D721Med (cell line): Measurements from ENCODE around the gene FBXO17.

ENCODE experiments used
- DNase-seq: peaks from one replicate; pipeline ENCODE4 v3.0.0; 2011; ENCODE audit warnings: low spot score; ENCODE audit not compliant: insufficient read length
- FAIRE-seq: peaks from 2 replicates; lab custom pipeline; 2011; peaks lifted over from hg19 to GRCh38; lab: Jason Lieb, UNC
- TF ChIP-seq, protein P1 (sequence below): IDR thresholded peaks from 2 replicates; pipeline ENCODE4 v1.5.1; 2012; ENCODE audit warnings: mild to moderate bottlenecking, control low read depth; ENCODE audit not compliant: insufficient read depth; ENCODE audit errors: missing control alignments

FBXO17 gene

GRCh38 chr19:38894968-38895367 lies 80.6 kb downstream of the FBXO17 start:
- DNase-seq (no peak), FAIRE-seq (no peak)
- TF ChIP-seq, protein P1, sequence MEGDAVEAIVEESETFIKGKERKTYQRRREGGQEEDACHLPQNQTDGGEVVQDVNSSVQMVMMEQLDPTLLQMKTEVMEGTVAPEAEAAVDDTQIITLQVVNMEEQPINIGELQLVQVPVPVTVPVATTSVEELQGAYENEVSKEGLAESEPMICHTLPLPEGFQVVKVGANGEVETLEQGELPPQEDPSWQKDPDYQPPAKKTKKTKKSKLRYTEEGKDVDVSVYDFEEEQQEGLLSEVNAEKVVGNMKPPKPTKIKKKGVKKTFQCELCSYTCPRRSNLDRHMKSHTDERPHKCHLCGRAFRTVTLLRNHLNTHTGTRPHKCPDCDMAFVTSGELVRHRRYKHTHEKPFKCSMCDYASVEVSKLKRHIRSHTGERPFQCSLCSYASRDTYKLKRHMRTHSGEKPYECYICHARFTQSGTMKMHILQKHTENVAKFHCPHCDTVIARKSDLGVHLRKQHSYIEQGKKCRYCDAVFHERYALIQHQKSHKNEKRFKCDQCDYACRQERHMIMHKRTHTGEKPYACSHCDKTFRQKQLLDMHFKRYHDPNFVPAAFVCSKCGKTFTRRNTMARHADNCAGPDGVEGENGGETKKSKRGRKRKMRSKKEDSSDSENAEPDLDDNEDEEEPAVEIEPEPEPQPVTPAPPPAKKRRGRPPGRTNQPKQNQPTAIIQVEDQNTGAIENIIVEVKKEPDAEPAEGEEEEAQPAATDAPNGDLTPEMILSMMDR: no peak

DNA sequence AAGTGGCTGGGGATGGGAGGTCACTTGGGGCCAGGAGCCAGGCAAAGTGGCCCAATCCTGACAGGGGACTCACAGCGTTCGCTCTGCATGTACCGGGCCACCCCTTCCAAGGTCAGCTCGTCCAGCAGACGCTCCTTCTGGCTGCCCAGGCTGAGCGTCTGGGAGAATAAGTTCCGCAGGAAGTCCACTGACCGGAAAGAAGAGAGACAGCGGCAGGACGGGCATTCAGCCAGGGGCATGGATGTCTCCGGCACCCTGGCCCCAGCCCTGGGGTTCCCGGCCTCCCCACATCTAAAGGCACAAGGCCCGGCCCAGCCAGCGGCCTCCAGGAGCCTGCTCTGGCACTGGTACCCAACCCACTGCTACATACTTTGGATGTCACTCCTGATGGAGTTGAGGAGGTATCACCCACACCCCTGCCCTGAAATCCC lies 82.2 kb downstream of the FBXO17 start:
- FAIRE-seq: no peak
- DNase-seq: no peak
- TF ChIP-seq, protein P1: no peak

- DNase-seq (no peak), FAIRE-seq (no peak)
- TF ChIP-seq, protein P1: no peak
Observed at GRCh38 chr19:38892841-38893240, 82.7 kb downstream of the FBXO17 start.

- TF ChIP-seq, protein P1: no peak
- no peak for DNase-seq
- FAIRE-seq: no peak
Observed at GRCh38 chr19:38891771-38892170, 83.8 kb downstream of the FBXO17 start.
